Right lobe of liver (tissue), 6 donors: ENCODE measurements around the gene YOD1. TPM values are rescaled to one million over a fixed set of nuclear protein-coding genes. Genes with fewer than 3 reads are reported as not detected.

Experiments
- ATAC-seq, 4 donors: fragments of 200-7000 bp; cut with Tn5 transposase; one replicate each; pipeline ENCODE4 v1.9.1; 2020; ENCODE audit warnings: mild to moderate bottlenecking in 4 of 4, moderate library complexity in 4 of 4
- DNase-seq, 3 donors: peaks; one replicate each; pipeline ENCODE4 v3.0.0-alpha.2; 2020
- H3K27ac ChIP-seq, 3 donors: fragments of 200-600 bp; one replicate each; pipeline ENCODE4 v1.8.0; 2022
- H3K27me3 ChIP-seq, 2 donors: fragments of 200-600 bp; one replicate each; pipeline ENCODE4 v1.8.0; 2022
- H3K36me3 ChIP-seq, 4 donors: fragments of 200-600 bp; sonication (generic) in 1 of 4; one replicate each; pipeline versions ENCODE4 v1.5.1 to v1.8.0; 2017 to 2022; ENCODE audit warnings: control low read depth in 1 of 4
- H3K4me1 ChIP-seq, 4 donors: fragments of 200-600 bp; sonication (generic) in 1 of 4; one replicate each; pipeline versions ENCODE4 v1.5.1 to v1.8.0; 2017 to 2022; ENCODE audit warnings: control low read depth in 1 of 4
- H3K4me3 ChIP-seq, 3 donors: fragments of 200-600 bp; one replicate each; pipeline ENCODE4 v1.8.0; 2022
- H3K9me3 ChIP-seq, 4 donors: fragments of 200-600 bp; sonication (generic) in 1 of 4; one replicate each; pipeline versions ENCODE4 v1.5.1 to v1.8.0; 2017 to 2022; ENCODE audit warnings: control low read depth in 1 of 4
- CTCF ChIP-seq, 4 donors: fragments of 200-600 bp in 3 of 4; fragments of 450-650 bp in 1 of 4; IDR thresholded peaks; one replicate each; pipeline versions ENCODE4 v1.5.1 to v1.8.0; 2016 to 2022; ENCODE audit warnings: antibody characterized with exemption in 4 of 4, mild to moderate bottlenecking in 2 of 4
- POLR2A ChIP-seq: fragments of 450-650 bp; IDR thresholded peaks from one replicate; pipeline ENCODE4 v1.6.1; 2017; ENCODE audit warnings: antibody characterized with exemption, mild to moderate bottlenecking
- WGBS: methylation state at CpG from one replicate; pipeline ENCODE4 v1.1.6; 2018; ENCODE audit warnings: low coverage, low lambda C conversion rate; ENCODE audit not compliant: insufficient coverage; ENCODE audit errors: missing lambda C conversion rate; 5-methylcytosine and 5-hydroxymethylcytosine counted together
- intact Hi-C, 2 donors: fragments of 100-400 bp; cut with DNase I; formaldehyde crosslinking; loops; one replicate each; pipeline versions ENCODE4 v1.11.2 to v1.14.1; 2022
- total RNA-seq, 6 experiments: library from RNA; depleted of rRNA in 2 of 6; stranded (reverse); fragments of >200 nt in 2 of 6; fragmentation: NEBNext Ultra II Directional in 3 of 6; extraction: Animal tissue kit (Norgen Biotek cat#: 25700) in 3 of 6; gene quantifications; one replicate each; pipeline versions ENCODE4 v1.1.0 to v1.2.4, GENCODE V29; 2016 to 2023
- donor health status: DM: no; HTN: yes; CAD: no.
- donor health status: DM: no; HTN: no; CAD: no.
- donor health status: DM: no; HTN: no; CAD: no.
- donor health status: DM: no; HTN: yes; CAD: no.
- donor health status: DM: no; HTN: yes; CAD: no.

The YOD1 gene
- total RNA-seq, 6 experiments from 2014 or later = 3.0 to 4.8 (median 3.5) TPM

- TF ChIP-seq CTCF (IDR thresholded peaks at IDR 0.05) (no peak), POLR2A (no peak)
- intact Hi-C loops = no loop called here
- no peak for ATAC-seq
- Histone ChIP-seq H3K36me3 (no peaks in the 10 kb centered on the region), H3K27me3 (no peaks in the 10 kb centered on the region), H3K4me3 (no peak overlapping the region), H3K27ac (no peak overlapping the region), H3K4me1 (peaks cover 0 to 13% (median 1%) of the 10 kb centered on the region in 4 donors), H3K9me3 (no peaks in the 10 kb centered on the region)
- 81% methylated on average over 2 of the region's 3 CpGs for WGBS
- no peak for DNase-seq
Observed at GRCh38 chr1:207055386-207056001, 4.5 kb upstream of the YOD1 start.

GRCh38 chr1:207054491-207054890 lies 3.5 kb upstream of the YOD1 start:
- WGBS = 57% methylated on average over 2 of the region's 2 CpGs
- Histone ChIP-seq H3K27me3 (no peaks in the 10 kb centered on the region), H3K4me1 (peaks cover 0 to 16% (median 1%) of the 10 kb centered on the region in 4 donors), H3K36me3 (no peaks in the 10 kb centered on the region), H3K27ac (no peak overlapping the region), H3K4me3 (no peak overlapping the region), H3K9me3 (no peaks in the 10 kb centered on the region)
- intact Hi-C loops = no loop called here
- no peak for DNase-seq
- TF ChIP-seq POLR2A (no peak), CTCF (IDR thresholded peaks at IDR 0.05) (no peak)
- no peak for ATAC-seq

GRCh38 chr1:207052911-207053769 lies 2.1 kb upstream of the YOD1 start, which contains the start of gene PFKFB2:
TSS of gene PFKFB2 (plus strand) at chr1:207053275. CDS start at chr1:207054718, 1,443 bp downstream.
- no peaks in the 10 kb centered on the region for H3K27me3 ChIP-seq
- peaks cover 0 to 16% (median 1%) of the 10 kb centered on the region in 4 donors for H3K4me1 ChIP-seq
- peak within 1 kb of the TSS; percentile 63 to 73 (median 71) for H3K4me3 ChIP-seq
- peak; percentile 99 to 100 (median 99) for DNase-seq
- no peaks in the 10 kb centered on the region for H3K9me3 ChIP-seq
- peak within 1 kb of the TSS; percentile 63 to 81 (median 74) for H3K27ac ChIP-seq
- TF ChIP-seq CTCF (IDR thresholded peaks at IDR 0.05) (peak; percentile 13 to 41 (median 16)), POLR2A (peak; percentile 88)
- whole genome bisulfite sequencing = 4% methylated on average over 27 of the region's 56 CpGs
- peaks cover 0 to 11% (median 0%) of the 10 kb centered on the region in 4 donors for H3K36me3 ChIP-seq
- ATAC-seq = peak; percentile 90 to 96 (median 92)
- intact Hi-C loops = no loop called here

- ATAC-seq (peak; percentile 55 to 73 (median 64)), DNase-seq (peak; percentile 91 to 94 (median 92))
- Histone ChIP-seq H3K27ac (peak overlapping the region; percentile 69 to 83 (median 76)), H3K36me3 (peaks cover 0 to 11% (median 0%) of the 10 kb centered on the region in 4 donors), H3K4me1 (peaks cover 0 to 16% (median 1%) of the 10 kb centered on the region in 4 donors), H3K9me3 (no peaks in the 10 kb centered on the region), H3K4me3 (peak overlapping the region; percentile 69 to 96 (median 86)), H3K27me3 (no peaks in the 10 kb centered on the region)
- intact Hi-C loops = no loop called here
- no peak for TF ChIP-seq CTCF (IDR thresholded peaks at IDR 0.05)
- peak; percentile 31 for TF ChIP-seq POLR2A
- 1% methylated on average over 25 of the region's 47 CpGs for WGBS
Observed at GRCh38 chr1:207050480-207051190, 373 bp downstream of the YOD1 start.
